Measurements from ENCODE around the gene TCTN3. TPM values are rescaled to one million over a fixed set of nuclear protein-coding genes. Genes with fewer than 3 reads are reported as not detected.

The TCTN3 gene
- total RNA-seq, 4 donors from 2014 or later = 18.3 to 26.2 (median 22.7) TPM

GRCh38 chr10:95646160-95646559, 47.6 kb downstream of the TCTN3 start:
- no peak overlapping the region for H3K4me3 ChIP-seq
- H3K4me1 ChIP-seq = no peaks in the 10 kb centered on the region
- no peak overlapping the region for H3K27ac ChIP-seq
- H3K27me3 ChIP-seq = no peaks in the 10 kb centered on the region
- peaks cover 46% of the 10 kb centered on the region for H3K36me3 ChIP-seq
- WGBS = 100% methylated on average over 1 of the region's 1 CpG
- TF ChIP-seq EP300 (IDR thresholded peaks at IDR 0.05) (no peak), POLR2A (IDR thresholded peaks at IDR 0.05) (no peak), POLR2AphosphoS5 (IDR thresholded peaks at IDR 0.05) (no peak), CTCF (IDR thresholded peaks at IDR 0.05) (no peak)
- no peaks in the 10 kb centered on the region for H3K9me3 ChIP-seq
- no peak for DNase-seq (ENCODE audit: low spot score in 2 of 2)

DNA sequence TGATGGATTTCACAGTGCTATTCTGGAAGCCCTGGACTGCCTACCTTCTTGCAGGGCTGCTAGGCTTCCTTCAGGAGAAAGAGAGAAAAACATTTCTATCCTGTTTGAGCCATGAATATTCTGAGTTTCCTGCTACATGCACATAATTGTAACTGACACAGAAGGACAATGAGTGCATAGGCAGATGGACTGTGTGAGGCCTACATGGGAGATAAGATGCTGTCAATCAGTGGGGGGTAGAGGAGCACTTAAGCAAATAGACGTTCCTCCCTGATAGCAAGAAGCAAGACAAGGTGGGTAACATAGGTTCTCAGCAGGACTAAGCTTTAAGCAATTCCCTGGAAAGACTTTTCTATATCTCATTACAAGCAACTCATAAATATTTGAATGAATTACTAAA, 48.8 kb downstream of the TCTN3 start:
- Histone ChIP-seq H3K27me3 (no peaks in the 10 kb centered on the region), H3K27ac (no peak overlapping the region), H3K4me3 (no peak overlapping the region), H3K36me3 (peaks cover 46% of the 10 kb centered on the region), H3K9me3 (no peaks in the 10 kb centered on the region), H3K4me1 (no peaks in the 10 kb centered on the region)
- TF ChIP-seq POLR2AphosphoS5 (IDR thresholded peaks at IDR 0.05) (no peak), EP300 (IDR thresholded peaks at IDR 0.05) (no peak), POLR2A (IDR thresholded peaks at IDR 0.05) (no peak), CTCF (IDR thresholded peaks at IDR 0.05) (no peak)
- 59% methylated on average over 1 of the region's 1 CpG for WGBS
- no peak for DNase-seq (ENCODE audit: low spot score in 2 of 2)

DNA sequence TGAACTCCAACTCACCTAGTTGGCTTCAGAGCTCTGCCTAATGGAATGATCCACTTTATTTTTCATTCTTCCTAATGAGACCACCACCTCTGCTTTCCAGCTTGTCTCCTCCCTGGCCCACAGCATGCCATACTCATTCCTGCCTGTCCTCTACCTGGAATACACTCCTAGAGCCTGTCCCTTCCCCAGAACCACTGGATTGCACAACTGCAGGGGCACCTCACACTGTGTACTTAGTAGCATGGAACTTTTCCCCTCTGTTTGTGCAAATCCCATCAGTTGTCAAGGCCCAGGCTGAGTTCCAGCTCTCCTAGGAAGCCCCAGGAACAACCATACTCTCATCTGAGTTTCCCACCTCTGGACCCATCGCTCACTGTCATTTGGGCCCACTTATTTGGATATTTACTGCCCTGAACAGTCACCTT, 52.8 kb downstream of the TCTN3 start:
- H3K4me3 ChIP-seq = no peak overlapping the region
- no peak for TF ChIP-seq POLR2AphosphoS5 (IDR thresholded peaks at IDR 0.05)
- TF ChIP-seq EP300 (IDR thresholded peaks at IDR 0.05) = no peak
- no peak for TF ChIP-seq POLR2A (IDR thresholded peaks at IDR 0.05)
- no peak for TF ChIP-seq CTCF (IDR thresholded peaks at IDR 0.05)
- H3K4me1 ChIP-seq = no peaks in the 10 kb centered on the region
- peaks cover 64% of the 10 kb centered on the region for H3K36me3 ChIP-seq
- H3K27me3 ChIP-seq = no peaks in the 10 kb centered on the region
- H3K9me3 ChIP-seq = no peaks in the 10 kb centered on the region
- WGBS = 100% methylated on average over 1 of the region's 1 CpG
- no peak overlapping the region for H3K27ac ChIP-seq
- DNase-seq (ENCODE audit: low spot score in 2 of 2) = no peak

DNA sequence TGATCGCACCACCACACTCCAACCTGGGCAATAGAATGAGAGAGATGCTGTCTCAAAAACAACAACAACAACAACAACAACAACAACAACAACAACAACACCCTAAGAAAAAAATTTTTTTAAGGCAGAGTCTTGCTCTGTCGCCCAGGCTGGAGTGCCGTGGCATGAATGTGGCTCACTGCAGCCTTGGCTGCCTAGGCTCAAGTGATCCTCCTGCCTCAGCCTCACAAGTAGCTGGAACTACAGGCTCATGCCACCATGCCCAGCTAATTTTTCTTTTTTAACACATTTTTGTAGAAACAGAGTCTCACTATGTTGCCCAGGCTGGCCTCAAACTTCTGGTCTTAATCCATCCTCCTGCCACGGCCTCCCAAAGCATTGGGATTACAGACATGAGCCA, 55.8 kb downstream of the TCTN3 start:
- Histone ChIP-seq H3K9me3 (no peaks in the 10 kb centered on the region), H3K36me3 (peaks cover 89% of the 10 kb centered on the region), H3K4me1 (no peaks in the 10 kb centered on the region), H3K4me3 (no peak overlapping the region), H3K27me3 (no peaks in the 10 kb centered on the region), H3K27ac (no peak overlapping the region)
- DNase-seq (ENCODE audit: low spot score in 2 of 2) = no peak
- 99% methylated on average over 4 of the region's 4 CpGs for WGBS
- TF ChIP-seq CTCF (IDR thresholded peaks at IDR 0.05) (no peak), POLR2A (IDR thresholded peaks at IDR 0.05) (no peak), POLR2AphosphoS5 (IDR thresholded peaks at IDR 0.05) (no peak), EP300 (IDR thresholded peaks at IDR 0.05) (no peak)

GRCh38 chr10:95637140-95637539, 56.6 kb downstream of the TCTN3 start:
- H3K4me1 ChIP-seq = no peaks in the 10 kb centered on the region
- no peaks in the 10 kb centered on the region for H3K9me3 ChIP-seq
- H3K27me3 ChIP-seq = no peaks in the 10 kb centered on the region
- 90% methylated on average over 10 of the region's 10 CpGs for WGBS
- no peak overlapping the region for H3K4me3 ChIP-seq
- no peak for DNase-seq (ENCODE audit: low spot score in 2 of 2)
- TF ChIP-seq EP300 (IDR thresholded peaks at IDR 0.05) = no peak
- TF ChIP-seq CTCF (IDR thresholded peaks at IDR 0.05) = no peak
- TF ChIP-seq POLR2A (IDR thresholded peaks at IDR 0.05) = no peak
- TF ChIP-seq POLR2AphosphoS5 (IDR thresholded peaks at IDR 0.05) = no peak
- H3K27ac ChIP-seq = no peak overlapping the region
- H3K36me3 ChIP-seq = peaks cover 89% of the 10 kb centered on the region

Measured in suprapubic skin (tissue), 4 donors.